Measurements from ENCODE around the gene PRKN. TPM values are rescaled to one million over a fixed set of nuclear protein-coding genes. Genes with fewer than 3 reads are reported as not detected.

Gene PRKN
- total and polyA plus RNA-seq, 9 of the 15 experiments (the other 6 are each of a cell fraction or from before 2014, with no cell fraction given): 0.03 to 0.96 (median 0.15) TPM; not detected in 2

- TF ChIP-seq ZNF695 (CRISPR knock-in tag; IDR thresholded peaks at IDR 0.05) (no peak), ATF3 (IDR thresholded peaks at IDR 0.05) (0 out of 2 replicates have a peak, but pooled peaks have one; percentile 23), ATF3 (CRISPR knock-in tag; conservative IDR thresholded peaks at IDR 0.05) (no peak), PRDM10 (IDR thresholded peaks at IDR 0.05; ENCODE audit: partially characterized antibody) (no peak), ZNF57 (CRISPR knock-in tag; IDR thresholded peaks at IDR 0.05) (no peak), CUX1 (CRISPR knock-in tag; IDR thresholded peaks at IDR 0.05) (no peak), CREBBP (IDR thresholded peaks at IDR 0.05; ENCODE audit: low read depth, low read length) (no peak), FOSL1 (tag; conservative IDR thresholded peaks at IDR 0.05) (no peak)
These were observed 1095.8 kb downstream of the PRKN start (continued) for GRCh38 chr6:161631676-161632194.
